Activated CD4-positive, alpha-beta T cell treated with anti-CD3 and anti-CD28 coated beads for 36 hours (primary cell): ENCODE data around the gene JAKMIP2. TPM values are rescaled to one million over a fixed set of nuclear protein-coding genes. Genes with fewer than 3 reads are reported as not detected.
A peak's percentile ranks its signal among the peaks of the same experiment; 100 is the strongest.

Source experiments
- ATAC-seq: fragments of 200-7000 bp; cut with Tn5 transposase; one replicate; pipeline ENCODE4 v1.10.0; 2021; ENCODE audit warnings: mild to moderate bottlenecking, moderate library complexity
- CTCF ChIA-PET: fragments of 350-600 bp; sonication (Branson Sonifier 250); formaldehyde crosslinking; loops from one replicate; lab custom pipeline; 2021; ENCODE audit warnings: antibody characterized with exemption; lab: Charles Lee
- POLR2A ChIA-PET: fragments of 350-600 bp; sonication (Branson Sonifier 250); formaldehyde crosslinking; loops from one replicate; lab custom pipeline; 2021; ENCODE audit warnings: antibody characterized with exemption, inconsistent platforms; lab: Charles Lee
- DNase-seq: peaks from one replicate; pipeline ENCODE4 v3.0.0-alpha.2; 2020
- H3K27ac Mint-ChIP-seq: one replicate; pipeline ENCODE4 v1.8.0; 2021; ENCODE audit warnings: mixed read lengths
- H3K27me3 Mint-ChIP-seq: one replicate; pipeline ENCODE4 v1.8.0; 2021; ENCODE audit warnings: mixed read lengths
- H3K36me3 Mint-ChIP-seq: one replicate; pipeline ENCODE4 v1.8.0; 2021; ENCODE audit warnings: low read depth, mixed read lengths
- H3K4me1 Mint-ChIP-seq: one replicate; pipeline ENCODE4 v1.8.0; 2021; ENCODE audit warnings: mixed read lengths
- H3K4me3 Mint-ChIP-seq: one replicate; pipeline ENCODE4 v1.8.0; 2021; ENCODE audit warnings: mild to moderate bottlenecking, moderate library complexity, mixed read lengths
- H3K9me3 Mint-ChIP-seq: one replicate; pipeline ENCODE4 v1.8.0; 2021; ENCODE audit warnings: low read depth, mixed read lengths
- intact Hi-C, 2 experiments: fragments of 100-400 bp; cut with DNase I in 1 of 2; cut with micrococcal nuclease in 1 of 2; formaldehyde crosslinking; loops; one replicate each; pipeline versions ENCODE4 v1.14.2 to v1.15.1; 2022 to 2024; cut with DNase I, micrococcal nuclease
- total RNA-seq, 2 experiments: library from RNA; stranded (reverse); gene quantifications; one replicate each; pipeline ENCODE4 v1.2.3, GENCODE V29; 2021

Gene JAKMIP2
- total RNA-seq, 2 experiments from 2014 or later = 3.4 to 3.9 TPM

- POLR2A ChIA-PET = no interaction called here
- no peak for DNase-seq
- H3K36me3 Mint-ChIP-seq = no peaks in the 10 kb centered on the region
These were observed 23.1 kb downstream of the JAKMIP2 start for GRCh38 chr5:147759441-147759840.

GRCh38 chr5:147756566-147756965 lies 26.0 kb downstream of the JAKMIP2 start:
- no peak overlapping the region for H3K4me3 Mint-ChIP-seq
- intact Hi-C loops = no loop called here

More at GRCh38 chr5:147759441-147759840, 23.1 kb downstream of the JAKMIP2 start:
- no peak for ATAC-seq
- H3K27ac Mint-ChIP-seq = no peak overlapping the region
- intact Hi-C loops = no loop called here
- CTCF ChIA-PET = no interaction called here
- H3K4me1 Mint-ChIP-seq = peaks cover 3% of the 10 kb centered on the region
- H3K9me3 Mint-ChIP-seq = no peaks in the 10 kb centered on the region
- no peaks in the 10 kb centered on the region for H3K27me3 Mint-ChIP-seq
- no peak overlapping the region for H3K4me3 Mint-ChIP-seq

GRCh38 chr5:147754372-147755122 lies 28.0 kb downstream of the JAKMIP2 start:
- DNase-seq (no peak), ATAC-seq (peak; percentile 78)
- POLR2A ChIA-PET = interaction anchor here (0.7 kb wide), 1 partner anchor 17 kb away, joined by 3 read pairs; no protein-coding TSS in a partner anchor

More at GRCh38 chr5:147756566-147756965, 26.0 kb downstream of the JAKMIP2 start:
- POLR2A ChIA-PET = no interaction called here
- ATAC-seq (no peak), DNase-seq (no peak)
- peaks cover 3% of the 10 kb centered on the region for H3K4me1 Mint-ChIP-seq
- CTCF ChIA-PET = no interaction called here
- no peak overlapping the region for H3K27ac Mint-ChIP-seq
- H3K27me3 Mint-ChIP-seq = no peaks in the 10 kb centered on the region
- H3K36me3 Mint-ChIP-seq = no peaks in the 10 kb centered on the region
- no peaks in the 10 kb centered on the region for H3K9me3 Mint-ChIP-seq

GRCh38 chr5:147753765-147754164 lies 28.8 kb downstream of the JAKMIP2 start:
- no peak overlapping the region for H3K4me3 Mint-ChIP-seq
- H3K4me1 Mint-ChIP-seq = peaks cover 3% of the 10 kb centered on the region
- no peak overlapping the region for H3K27ac Mint-ChIP-seq
- H3K27me3 Mint-ChIP-seq = no peaks in the 10 kb centered on the region
- CTCF ChIA-PET = no interaction called here
- POLR2A ChIA-PET = no interaction called here
- intact Hi-C loops = no loop called here
- no peaks in the 10 kb centered on the region for H3K36me3 Mint-ChIP-seq
- H3K9me3 Mint-ChIP-seq = no peaks in the 10 kb centered on the region
- ATAC-seq (no peak), DNase-seq (no peak)

More at GRCh38 chr5:147754372-147755122, 28.0 kb downstream of the JAKMIP2 start:
- Mint-ChIP-seq H3K4me1 (peaks cover 3% of the 10 kb centered on the region), H3K27ac (no peak overlapping the region), H3K27me3 (no peaks in the 10 kb centered on the region), H3K36me3 (no peaks in the 10 kb centered on the region), H3K4me3 (no peak overlapping the region), H3K9me3 (no peaks in the 10 kb centered on the region)
- intact Hi-C loops = no loop called here
- CTCF ChIA-PET = interaction anchor here (1.1 to 1.7 kb wide), 2 partner anchors 20 to 27 kb away, joined by 3 read pairs; no protein-coding TSS in a partner anchor

GRCh38 chr5:147752666-147753290 lies 29.8 kb downstream of the JAKMIP2 start:
- H3K9me3 Mint-ChIP-seq = no peaks in the 10 kb centered on the region
- H3K27ac Mint-ChIP-seq = no peak overlapping the region
- DNase-seq (no peak), ATAC-seq (no peak)
- H3K36me3 Mint-ChIP-seq = no peaks in the 10 kb centered on the region
- no peak overlapping the region for H3K4me3 Mint-ChIP-seq
- intact Hi-C loops = no loop called here
- ChIA-PET CTCF (no interaction called here), POLR2A (no interaction called here)
- peaks cover 3% of the 10 kb centered on the region for H3K4me1 Mint-ChIP-seq
- H3K27me3 Mint-ChIP-seq = no peaks in the 10 kb centered on the region

GRCh38 chr5:147752033-147752432 lies 30.5 kb downstream of the JAKMIP2 start:
- H3K4me3 Mint-ChIP-seq = no peak overlapping the region
- no peaks in the 10 kb centered on the region for H3K9me3 Mint-ChIP-seq
- intact Hi-C loops = no loop called here
- POLR2A ChIA-PET = no interaction called here
- H3K4me1 Mint-ChIP-seq = peaks cover 3% of the 10 kb centered on the region
- DNase-seq (no peak), ATAC-seq (no peak)
- CTCF ChIA-PET = interaction anchor here (0.7 kb wide), 1 partner anchor 50 kb away, joined by 3 read pairs; no protein-coding TSS in a partner anchor
- no peaks in the 10 kb centered on the region for H3K27me3 Mint-ChIP-seq
- no peak overlapping the region for H3K27ac Mint-ChIP-seq
- H3K36me3 Mint-ChIP-seq = no peaks in the 10 kb centered on the region

- Mint-ChIP-seq H3K4me3 (no peak overlapping the region), H3K4me1 (peaks cover 3% of the 10 kb centered on the region), H3K27ac (no peak overlapping the region), H3K27me3 (no peaks in the 10 kb centered on the region), H3K9me3 (no peaks in the 10 kb centered on the region), H3K36me3 (no peaks in the 10 kb centered on the region)
- DNase-seq (no peak), ATAC-seq (no peak)
- intact Hi-C loops = no loop called here
- ChIA-PET POLR2A (no interaction called here), CTCF (interaction anchor here (0.7 kb wide), 1 partner anchor 49 kb away, joined by 3 read pairs; no protein-coding TSS in a partner anchor)
These were observed 31.2 kb downstream of the JAKMIP2 start for GRCh38 chr5:147751156-147751830.

GRCh38 chr5:147750065-147750464 lies 32.5 kb downstream of the JAKMIP2 start:
- H3K36me3 Mint-ChIP-seq = no peaks in the 10 kb centered on the region
- H3K4me1 Mint-ChIP-seq = peaks cover 3% of the 10 kb centered on the region
- intact Hi-C loops = no loop called here
- CTCF ChIA-PET = no interaction called here
- DNase-seq = no peak
- POLR2A ChIA-PET = no interaction called here
- no peaks in the 10 kb centered on the region for H3K9me3 Mint-ChIP-seq
- no peak overlapping the region for H3K27ac Mint-ChIP-seq
- no peaks in the 10 kb centered on the region for H3K27me3 Mint-ChIP-seq
- no peak overlapping the region for H3K4me3 Mint-ChIP-seq
- ATAC-seq = no peak

- POLR2A ChIA-PET = interaction anchor here (0.5 kb wide), 1 partner anchor 208 kb away, joined by 4 read pairs; no protein-coding TSS in a partner anchor
- H3K27me3 Mint-ChIP-seq = no peaks in the 10 kb centered on the region
- no peak for DNase-seq
- ATAC-seq = no peak
- H3K27ac Mint-ChIP-seq = no peak overlapping the region
- no peak overlapping the region for H3K4me3 Mint-ChIP-seq
- no peaks in the 10 kb centered on the region for H3K9me3 Mint-ChIP-seq
- no peaks in the 10 kb centered on the region for H3K36me3 Mint-ChIP-seq
- intact Hi-C loops = no loop called here
- CTCF ChIA-PET = interaction anchor here (0.6 kb wide), 1 partner anchor 33 kb away, joined by 3 read pairs; no protein-coding TSS in a partner anchor
- no peaks in the 10 kb centered on the region for H3K4me1 Mint-ChIP-seq
These were observed 33.9 kb downstream of the JAKMIP2 start for GRCh38 chr5:147748590-147748989.

GRCh38 chr5:147746986-147747385 lies 35.5 kb downstream of the JAKMIP2 start:
- POLR2A ChIA-PET = no interaction called here
- CTCF ChIA-PET = interaction anchor here (1.2 kb wide), 1 partner anchor 18 kb away, joined by 3 read pairs; no protein-coding TSS in a partner anchor
- Mint-ChIP-seq H3K27me3 (no peaks in the 10 kb centered on the region), H3K9me3 (no peaks in the 10 kb centered on the region), H3K4me3 (no peak overlapping the region), H3K4me1 (no peaks in the 10 kb centered on the region), H3K36me3 (no peaks in the 10 kb centered on the region), H3K27ac (no peak overlapping the region)
- no peak for DNase-seq
- ATAC-seq = no peak
- intact Hi-C loops = no loop called here

GRCh38 chr5:147743678-147744374 lies 38.7 kb downstream of the JAKMIP2 start:
- no peaks in the 10 kb centered on the region for H3K4me1 Mint-ChIP-seq
- H3K36me3 Mint-ChIP-seq = no peaks in the 10 kb centered on the region
- intact Hi-C loops = no loop called here
- no peak overlapping the region for H3K4me3 Mint-ChIP-seq
- DNase-seq (no peak), ATAC-seq (no peak)
- CTCF ChIA-PET = no interaction called here
- H3K27ac Mint-ChIP-seq = no peak overlapping the region
- H3K9me3 Mint-ChIP-seq = no peaks in the 10 kb centered on the region
- POLR2A ChIA-PET = no interaction called here
- no peaks in the 10 kb centered on the region for H3K27me3 Mint-ChIP-seq
